ENCODE results near the gene OSBPL3.

Gene OSBPL3

GRCh38 chr7:24828891-24829661 lies 150.9 kb downstream of the OSBPL3 start:
- Histone ChIP-seq H3K9ac (ENCODE audit: low read length in 2 of 2) (no peak overlapping the region), H3K27me3 (ENCODE audit: control insufficient read depth in 1 of 2, insufficient read depth in 2 of 2, low read length in 2 of 2) (no peaks in the 10 kb centered on the region), H3K4me3 (ENCODE audit: low read length in 2 of 2) (no peak overlapping the region), H3K4me1 (ENCODE audit: control insufficient read depth, insufficient read depth, low read length) (peaks cover 9% of the 10 kb centered on the region), H3K27ac (ENCODE audit: low read length) (peak overlapping the region; percentile 3), H3K36me3 (ENCODE audit: control insufficient read depth in 2 of 2, insufficient read depth in 2 of 2, low read length in 2 of 2) (no peaks in the 10 kb centered on the region), H3K9me3 (ENCODE audit: control insufficient read depth in 2 of 2, low read length in 2 of 2) (no peaks in the 10 kb centered on the region)

- H3K9ac ChIP-seq (ENCODE audit: low read length in 2 of 2): no peak overlapping the region
- H3K9me3 ChIP-seq (ENCODE audit: control insufficient read depth in 2 of 2, low read length in 2 of 2): no peaks in the 10 kb centered on the region
- H3K4me1 ChIP-seq (ENCODE audit: control insufficient read depth, insufficient read depth, low read length): peaks cover 9% of the 10 kb centered on the region
- H3K4me3 ChIP-seq (ENCODE audit: low read length in 2 of 2): no peak overlapping the region
- no peaks in the 10 kb centered on the region for H3K36me3 ChIP-seq (ENCODE audit: control insufficient read depth in 2 of 2, insufficient read depth in 2 of 2, low read length in 2 of 2)
- H3K27me3 ChIP-seq (ENCODE audit: control insufficient read depth in 1 of 2, insufficient read depth in 2 of 2, low read length in 2 of 2): no peaks in the 10 kb centered on the region
- no peak overlapping the region for H3K27ac ChIP-seq (ENCODE audit: low read length)
Observed at GRCh38 chr7:24827589-24827988, 152.4 kb downstream of the OSBPL3 start.

- Histone ChIP-seq H3K4me3 (ENCODE audit: low read length in 2 of 2) (no peak overlapping the region), H3K27ac (ENCODE audit: low read length) (no peak overlapping the region), H3K27me3 (ENCODE audit: control insufficient read depth in 1 of 2, insufficient read depth in 2 of 2, low read length in 2 of 2) (no peaks in the 10 kb centered on the region), H3K9ac (ENCODE audit: low read length in 2 of 2) (no peak overlapping the region), H3K4me1 (ENCODE audit: control insufficient read depth, insufficient read depth, low read length) (peaks cover 9% of the 10 kb centered on the region), H3K36me3 (ENCODE audit: control insufficient read depth in 2 of 2, insufficient read depth in 2 of 2, low read length in 2 of 2) (no peaks in the 10 kb centered on the region), H3K9me3 (ENCODE audit: control insufficient read depth in 2 of 2, low read length in 2 of 2) (no peaks in the 10 kb centered on the region)
Observed at GRCh38 chr7:24827027-24827426, 153.0 kb downstream of the OSBPL3 start.

GRCh38 chr7:24826662-24827020 lies 153.3 kb downstream of the OSBPL3 start:
- H3K4me1 ChIP-seq (ENCODE audit: control insufficient read depth, insufficient read depth, low read length): peaks cover 9% of the 10 kb centered on the region
- no peak overlapping the region for H3K4me3 ChIP-seq (ENCODE audit: low read length in 2 of 2)
- H3K9me3 ChIP-seq (ENCODE audit: control insufficient read depth in 2 of 2, low read length in 2 of 2): no peaks in the 10 kb centered on the region
- H3K27me3 ChIP-seq (ENCODE audit: control insufficient read depth in 1 of 2, insufficient read depth in 2 of 2, low read length in 2 of 2): no peaks in the 10 kb centered on the region
- H3K36me3 ChIP-seq (ENCODE audit: control insufficient read depth in 2 of 2, insufficient read depth in 2 of 2, low read length in 2 of 2): no peaks in the 10 kb centered on the region
- no peak overlapping the region for H3K27ac ChIP-seq (ENCODE audit: low read length)
- no peak overlapping the region for H3K9ac ChIP-seq (ENCODE audit: low read length in 2 of 2)

- Histone ChIP-seq H3K9ac (ENCODE audit: low read length in 2 of 2) (no peak overlapping the region), H3K4me1 (ENCODE audit: control insufficient read depth, insufficient read depth, low read length) (peaks cover 9% of the 10 kb centered on the region), H3K27me3 (ENCODE audit: control insufficient read depth in 1 of 2, insufficient read depth in 2 of 2, low read length in 2 of 2) (no peaks in the 10 kb centered on the region)
Observed at GRCh38 chr7:24825931-24826661, 153.9 kb downstream of the OSBPL3 start.

GRCh38 chr7:24825381-24825794 lies 154.6 kb downstream of the OSBPL3 start:
- Histone ChIP-seq H3K36me3 (ENCODE audit: control insufficient read depth in 2 of 2, insufficient read depth in 2 of 2, low read length in 2 of 2) (no peaks in the 10 kb centered on the region), H3K4me3 (ENCODE audit: low read length in 2 of 2) (no peak overlapping the region), H3K9me3 (ENCODE audit: control insufficient read depth in 2 of 2, low read length in 2 of 2) (no peaks in the 10 kb centered on the region), H3K9ac (ENCODE audit: low read length in 2 of 2) (no peak overlapping the region), H3K4me1 (ENCODE audit: control insufficient read depth, insufficient read depth, low read length) (peaks cover 9% of the 10 kb centered on the region), H3K27ac (ENCODE audit: low read length) (no peak overlapping the region), H3K27me3 (ENCODE audit: control insufficient read depth in 1 of 2, insufficient read depth in 2 of 2, low read length in 2 of 2) (no peaks in the 10 kb centered on the region)

More at GRCh38 chr7:24825931-24826661, 153.9 kb downstream of the OSBPL3 start:
- Histone ChIP-seq H3K4me3 (ENCODE audit: low read length in 2 of 2) (no peak overlapping the region), H3K36me3 (ENCODE audit: control insufficient read depth in 2 of 2, insufficient read depth in 2 of 2, low read length in 2 of 2) (no peaks in the 10 kb centered on the region), H3K27ac (ENCODE audit: low read length) (no peak overlapping the region), H3K9me3 (ENCODE audit: control insufficient read depth in 2 of 2, low read length in 2 of 2) (no peaks in the 10 kb centered on the region)

GRCh38 chr7:24824896-24825295 lies 155.1 kb downstream of the OSBPL3 start:
- no peak overlapping the region for H3K27ac ChIP-seq (ENCODE audit: low read length)
- H3K4me3 ChIP-seq (ENCODE audit: low read length in 2 of 2): no peak overlapping the region
- H3K36me3 ChIP-seq (ENCODE audit: control insufficient read depth in 2 of 2, insufficient read depth in 2 of 2, low read length in 2 of 2): no peaks in the 10 kb centered on the region
- H3K27me3 ChIP-seq (ENCODE audit: control insufficient read depth in 1 of 2, insufficient read depth in 2 of 2, low read length in 2 of 2): no peaks in the 10 kb centered on the region
- H3K4me1 ChIP-seq (ENCODE audit: control insufficient read depth, insufficient read depth, low read length): peaks cover 9% of the 10 kb centered on the region
- no peak overlapping the region for H3K9ac ChIP-seq (ENCODE audit: low read length in 2 of 2)
- H3K9me3 ChIP-seq (ENCODE audit: control insufficient read depth in 2 of 2, low read length in 2 of 2): no peaks in the 10 kb centered on the region

- Histone ChIP-seq H3K27ac (ENCODE audit: low read length) (no peak overlapping the region), H3K4me3 (ENCODE audit: low read length in 2 of 2) (no peak overlapping the region), H3K9me3 (ENCODE audit: control insufficient read depth in 2 of 2, low read length in 2 of 2) (no peaks in the 10 kb centered on the region), H3K27me3 (ENCODE audit: control insufficient read depth in 1 of 2, insufficient read depth in 2 of 2, low read length in 2 of 2) (no peaks in the 10 kb centered on the region), H3K36me3 (ENCODE audit: control insufficient read depth in 2 of 2, insufficient read depth in 2 of 2, low read length in 2 of 2) (no peaks in the 10 kb centered on the region), H3K9ac (ENCODE audit: low read length in 2 of 2) (no peak overlapping the region), H3K4me1 (ENCODE audit: control insufficient read depth, insufficient read depth, low read length) (peaks cover 9% of the 10 kb centered on the region)
Observed at GRCh38 chr7:24824400-24824799, 155.6 kb downstream of the OSBPL3 start.

GRCh38 chr7:24821754-24822054 lies 158.3 kb downstream of the OSBPL3 start:
- H3K4me1 ChIP-seq (ENCODE audit: control insufficient read depth, insufficient read depth, low read length): peaks cover 6% of the 10 kb centered on the region
- no peaks in the 10 kb centered on the region for H3K36me3 ChIP-seq (ENCODE audit: control insufficient read depth in 2 of 2, insufficient read depth in 2 of 2, low read length in 2 of 2)
- H3K9me3 ChIP-seq (ENCODE audit: control insufficient read depth in 2 of 2, low read length in 2 of 2): no peaks in the 10 kb centered on the region
- no peak overlapping the region for H3K27ac ChIP-seq (ENCODE audit: low read length)
- H3K9ac ChIP-seq (ENCODE audit: low read length in 2 of 2): no peak overlapping the region
- no peaks in the 10 kb centered on the region for H3K27me3 ChIP-seq (ENCODE audit: control insufficient read depth in 1 of 2, insufficient read depth in 2 of 2, low read length in 2 of 2)
- H3K4me3 ChIP-seq (ENCODE audit: low read length in 2 of 2): no peak overlapping the region

- peaks cover 4% of the 10 kb centered on the region for H3K4me1 ChIP-seq (ENCODE audit: control insufficient read depth, insufficient read depth, low read length)
- no peaks in the 10 kb centered on the region for H3K9me3 ChIP-seq (ENCODE audit: control insufficient read depth in 2 of 2, low read length in 2 of 2)
- no peaks in the 10 kb centered on the region for H3K27me3 ChIP-seq (ENCODE audit: control insufficient read depth in 1 of 2, insufficient read depth in 2 of 2, low read length in 2 of 2)
- H3K9ac ChIP-seq (ENCODE audit: low read length in 2 of 2): no peak overlapping the region
- H3K27ac ChIP-seq (ENCODE audit: low read length): no peak overlapping the region
- H3K4me3 ChIP-seq (ENCODE audit: low read length in 2 of 2): no peak overlapping the region
- no peaks in the 10 kb centered on the region for H3K36me3 ChIP-seq (ENCODE audit: control insufficient read depth in 2 of 2, insufficient read depth in 2 of 2, low read length in 2 of 2)
Observed at GRCh38 chr7:24821045-24821753, 158.8 kb downstream of the OSBPL3 start.

GRCh38 chr7:24820730-24821044 lies 159.3 kb downstream of the OSBPL3 start:
- no peaks in the 10 kb centered on the region for H3K27me3 ChIP-seq (ENCODE audit: control insufficient read depth in 1 of 2, insufficient read depth in 2 of 2, low read length in 2 of 2)
- no peak overlapping the region for H3K27ac ChIP-seq (ENCODE audit: low read length)
- no peak overlapping the region for H3K9ac ChIP-seq (ENCODE audit: low read length in 2 of 2)
- no peaks in the 10 kb centered on the region for H3K9me3 ChIP-seq (ENCODE audit: control insufficient read depth in 2 of 2, low read length in 2 of 2)
- no peak overlapping the region for H3K4me3 ChIP-seq (ENCODE audit: low read length in 2 of 2)
- no peaks in the 10 kb centered on the region for H3K4me1 ChIP-seq (ENCODE audit: control insufficient read depth, insufficient read depth, low read length)
- no peaks in the 10 kb centered on the region for H3K36me3 ChIP-seq (ENCODE audit: control insufficient read depth in 2 of 2, insufficient read depth in 2 of 2, low read length in 2 of 2)

Data from stomach smooth muscle (tissue), 2 donors.